Glutamatergic neuron (in vitro differentiated cells): ENCODE measurements around the gene ZFHX3. TPM values are rescaled to one million over a fixed set of nuclear protein-coding genes. Genes with fewer than 3 reads are reported as not detected.
"Not testable (repeated sequence)": the region's sequence is repeated elsewhere in the genome, so short reads cannot be mapped to it uniquely, and the experiment has no call there.

Experiments
- DNase-seq: peaks from one replicate; pipeline ENCODE4 v3.0.0; 2022
- H3K27ac Mint-ChIP-seq: one replicate; pipeline ENCODE4 v1.8.0; 2020; ENCODE audit warnings: mild to moderate bottlenecking, mixed read lengths, inconsistent platforms; ENCODE audit not compliant: unreplicated experiment
- H3K27me3 Mint-ChIP-seq: one replicate; pipeline ENCODE4 v1.8.0; 2020; ENCODE audit warnings: mild to moderate bottlenecking, moderate library complexity, mixed read lengths, inconsistent platforms; ENCODE audit not compliant: unreplicated experiment
- H3K36me3 Mint-ChIP-seq: one replicate; pipeline ENCODE4 v1.8.0; 2020; ENCODE audit warnings: mild to moderate bottlenecking, mixed read lengths, inconsistent platforms; ENCODE audit not compliant: unreplicated experiment
- H3K4me1 Mint-ChIP-seq: one replicate; pipeline ENCODE4 v1.8.0; 2020; ENCODE audit warnings: mild to moderate bottlenecking, low read depth, mixed read lengths, inconsistent platforms; ENCODE audit not compliant: unreplicated experiment
- H3K4me3 Mint-ChIP-seq: one replicate; pipeline ENCODE4 v1.8.0; 2020; ENCODE audit warnings: mild to moderate bottlenecking, mixed read lengths, inconsistent platforms; ENCODE audit not compliant: unreplicated experiment
- H3K9me3 Mint-ChIP-seq: one replicate; pipeline ENCODE4 v1.8.0; 2020; ENCODE audit warnings: mild to moderate bottlenecking, moderate library complexity, mixed read lengths, inconsistent platforms; ENCODE audit not compliant: unreplicated experiment
- CTCF ChIP-seq: fragments of 200-600 bp; sonication (generic); IDR thresholded peaks from one replicate; pipeline ENCODE4 v1.5.0; 2021; ENCODE audit not compliant: partially characterized antibody, unreplicated experiment
- total RNA-seq: library from RNA; stranded (reverse); fragmentation: NEBNext Ultra II Directional; extraction: Animal tissue kit (Norgen Biotek cat#: 25700); gene quantifications from one replicate; pipeline ENCODE4 v1.2.1, GENCODE V29; 2021; ENCODE audit not compliant: unreplicated experiment

ZFHX3 gene
- total RNA-seq, 1 donor from 2014 or later = 6.8 TPM

DNA sequence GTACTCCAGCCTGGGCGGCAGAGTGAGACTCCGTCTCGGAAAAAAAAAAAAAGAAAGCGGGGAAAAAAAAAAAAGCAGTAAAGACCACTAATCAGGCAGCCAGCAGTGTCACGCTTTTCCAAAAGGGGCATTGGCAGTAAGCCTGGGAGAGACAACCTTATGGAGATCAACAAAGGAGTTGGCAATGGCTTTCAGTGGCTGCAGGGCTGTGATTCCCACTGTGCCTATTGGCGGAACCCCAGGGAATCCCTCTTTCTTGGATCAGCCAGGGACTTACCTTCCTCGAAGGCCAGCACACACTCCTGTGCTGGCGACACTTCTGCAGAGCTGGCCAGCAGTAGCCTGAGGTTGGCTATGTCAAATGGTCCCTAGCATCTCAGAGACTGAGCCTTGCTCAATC, 43.2 kb upstream of the ZFHX3 start:
- Mint-ChIP-seq H3K4me1 (no peaks in the 10 kb centered on the region), H3K9me3 (peaks cover 2% of the 10 kb centered on the region), H3K4me3 (no peak overlapping the region), H3K27ac (no peak overlapping the region), H3K36me3 (peaks cover 4% of the 10 kb centered on the region), H3K27me3 (no peaks in the 10 kb centered on the region)
- no peak for DNase-seq
- no peak for TF ChIP-seq CTCF

DNA sequence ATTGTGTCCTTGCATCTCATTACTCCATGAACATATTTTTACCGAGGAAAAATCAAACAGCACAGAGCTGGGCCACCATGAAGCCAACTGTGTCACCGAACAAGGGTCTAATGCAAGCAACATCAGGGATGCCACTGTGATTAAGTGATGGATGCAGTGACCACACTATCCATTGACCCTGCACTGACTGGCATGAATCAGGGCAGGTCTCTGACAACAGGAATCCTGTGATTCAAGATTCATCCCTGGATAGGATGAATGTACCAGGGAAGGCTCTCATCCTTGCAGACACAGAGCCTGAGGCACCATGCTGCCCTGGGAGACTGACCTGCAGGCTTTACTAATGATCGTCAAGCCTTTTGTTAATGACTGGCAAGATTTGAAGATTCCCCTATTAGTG, 41.5 kb upstream of the ZFHX3 start:
- no peak overlapping the region for H3K4me3 Mint-ChIP-seq
- H3K9me3 Mint-ChIP-seq = peaks cover 4% of the 10 kb centered on the region
- no peak for TF ChIP-seq CTCF
- H3K27ac Mint-ChIP-seq = no peak overlapping the region
- H3K27me3 Mint-ChIP-seq = peaks cover 4% of the 10 kb centered on the region
- H3K36me3 Mint-ChIP-seq = peaks cover 8% of the 10 kb centered on the region
- no peaks in the 10 kb centered on the region for H3K4me1 Mint-ChIP-seq
- no peak for DNase-seq

GRCh38 chr16:73086108-73086507, 38.2 kb upstream of the ZFHX3 start:
- H3K9me3 Mint-ChIP-seq = peaks cover 4% of the 10 kb centered on the region
- no peak overlapping the region for H3K4me3 Mint-ChIP-seq
- no peak for TF ChIP-seq CTCF

DNA sequence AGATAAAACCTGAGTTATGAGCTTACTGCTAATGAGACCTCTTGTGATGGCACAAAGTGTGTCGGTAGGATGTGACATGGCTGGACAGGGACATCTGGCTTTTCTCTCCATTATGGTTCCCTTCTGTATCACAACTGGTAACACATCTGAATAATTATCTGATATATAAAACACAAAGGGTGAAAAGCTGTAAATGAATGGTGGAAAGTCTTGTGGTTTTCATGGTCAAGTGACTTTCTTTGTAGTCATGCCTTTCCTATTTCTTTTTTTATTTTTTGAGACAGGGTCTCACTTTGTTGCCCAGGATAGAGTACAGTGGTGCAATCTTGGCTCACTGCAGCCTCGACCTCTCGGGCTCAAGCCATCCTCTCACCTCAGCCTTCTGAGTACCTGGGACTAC, 35.3 kb upstream of the ZFHX3 start:
- Mint-ChIP-seq H3K4me3 (no peak overlapping the region), H3K9me3 (peaks cover 2% of the 10 kb centered on the region), H3K36me3 (peaks cover 10% of the 10 kb centered on the region), H3K4me1 (no peaks in the 10 kb centered on the region), H3K27me3 (peaks cover 6% of the 10 kb centered on the region), H3K27ac (no peak overlapping the region)
- no peak for DNase-seq
- no peak for TF ChIP-seq CTCF

More at GRCh38 chr16:73086108-73086507, 38.2 kb upstream of the ZFHX3 start:
- Mint-ChIP-seq H3K27me3 (peaks cover 4% of the 10 kb centered on the region), H3K4me1 (no peaks in the 10 kb centered on the region), H3K27ac (no peak overlapping the region), H3K36me3 (peaks cover 10% of the 10 kb centered on the region)
- DNase-seq = no peak

- not testable (repeated sequence) for H3K36me3 Mint-ChIP-seq, H3K4me1 Mint-ChIP-seq, H3K27me3 Mint-ChIP-seq, H3K9me3 Mint-ChIP-seq, DNase-seq, H3K27ac Mint-ChIP-seq, H3K4me3 Mint-ChIP-seq
Measured at GRCh38 chr16:73082634-73083051, 34.7 kb upstream of the ZFHX3 start.

DNA sequence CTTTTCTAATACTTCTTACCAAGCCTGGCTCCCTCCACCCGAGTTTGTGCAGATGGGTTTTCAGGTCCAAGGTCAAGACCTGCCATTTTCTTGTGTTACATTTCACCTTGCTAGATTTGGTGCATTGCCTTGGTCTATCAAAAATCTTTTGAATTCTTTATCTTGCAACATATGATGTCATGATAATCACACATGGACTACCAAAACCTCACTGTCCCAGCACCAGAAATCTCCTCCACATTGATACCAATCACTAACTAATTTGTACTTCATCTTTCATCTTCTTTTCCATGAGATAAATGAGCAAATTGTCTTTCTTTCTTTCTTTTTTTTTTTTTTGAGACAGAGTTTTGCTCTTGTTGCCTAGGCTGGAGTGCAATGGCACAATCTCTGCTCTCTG, 33.0 kb upstream of the ZFHX3 start:
- Mint-ChIP-seq H3K27ac (no peak overlapping the region), H3K4me3 (no peak overlapping the region), H3K4me1 (no peaks in the 10 kb centered on the region), H3K36me3 (peaks cover 10% of the 10 kb centered on the region), H3K27me3 (peaks cover 6% of the 10 kb centered on the region), H3K9me3 (peaks cover 2% of the 10 kb centered on the region)
- DNase-seq = no peak
- no peak for TF ChIP-seq CTCF
